ENCODE data around the gene FXR1.

The FXR1 gene

DNA sequence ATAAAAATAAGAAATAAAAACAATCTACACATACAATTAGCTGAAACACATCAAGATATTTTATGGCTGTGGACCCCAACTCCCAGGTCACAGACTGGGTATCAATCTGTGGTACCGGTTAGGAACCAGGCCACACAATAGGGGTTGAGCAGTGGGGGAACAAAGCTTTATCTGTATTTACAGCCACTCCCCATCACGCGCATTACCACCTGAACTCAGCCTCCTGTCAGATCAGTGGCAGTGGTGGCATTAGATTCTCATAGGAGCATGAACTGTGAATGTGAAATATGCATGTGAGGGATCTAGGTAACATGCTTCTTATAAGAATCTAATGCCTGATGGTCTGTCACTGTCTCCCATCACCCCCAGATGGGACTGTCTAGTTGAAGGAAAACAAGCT lies 94.8 kb downstream of the FXR1 start:
- DNase-seq (ENCODE audit: low read depth in 3 of 3) = no peak

GRCh38 chr3:181008796-181009195 lies 96.3 kb downstream of the FXR1 start:
- DNase-seq (ENCODE audit: low read depth in 3 of 3) = no peak

DNA sequence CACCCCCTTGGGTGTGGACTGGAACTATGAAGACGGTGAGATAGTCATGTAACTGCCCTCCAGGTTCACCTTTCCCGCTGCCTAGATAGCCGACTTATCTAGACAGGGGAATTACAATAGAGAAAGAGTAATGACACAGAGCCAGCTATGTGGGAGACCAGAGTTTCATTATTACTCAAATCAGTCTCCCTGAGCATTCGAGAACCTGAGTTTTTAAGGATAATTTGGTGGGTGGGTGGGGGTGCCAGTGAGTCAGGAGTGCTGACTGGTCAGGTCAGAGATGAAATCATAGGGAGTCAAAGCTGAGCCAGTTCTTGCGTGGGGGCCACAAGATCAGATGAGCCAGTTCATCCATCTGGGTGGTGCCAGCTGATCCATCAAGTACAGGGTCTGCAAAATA lies 96.8 kb downstream of the FXR1 start:
- peak in 2 of 3 donors; percentile 14 to 43 for DNase-seq (ENCODE audit: low read depth in 3 of 3)

DNA sequence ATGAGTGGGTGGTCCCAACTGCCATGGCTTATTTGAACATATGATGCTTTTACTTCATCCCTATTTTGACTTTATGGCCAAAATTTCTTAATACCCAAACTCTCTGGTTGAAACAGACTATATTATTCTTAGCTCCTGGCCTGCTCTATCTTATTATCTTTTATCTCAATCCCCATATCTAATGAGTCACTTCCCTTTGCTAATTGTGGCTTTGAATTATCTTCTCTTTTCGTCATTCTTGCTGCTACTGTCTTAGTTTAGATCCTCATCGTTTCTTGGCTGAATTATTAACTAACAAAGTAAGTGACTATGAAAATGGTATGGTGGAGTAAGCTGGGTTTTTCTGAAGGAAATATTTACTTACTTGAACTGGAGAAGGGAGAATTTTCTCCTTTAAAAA lies 105.2 kb downstream of the FXR1 start:
- DNase-seq (ENCODE audit: low read depth in 3 of 3) = no peak

GRCh38 chr3:181025204-181025603 lies 112.7 kb downstream of the FXR1 start:
- no peak for DNase-seq (ENCODE audit: low read depth in 3 of 3)

DNA sequence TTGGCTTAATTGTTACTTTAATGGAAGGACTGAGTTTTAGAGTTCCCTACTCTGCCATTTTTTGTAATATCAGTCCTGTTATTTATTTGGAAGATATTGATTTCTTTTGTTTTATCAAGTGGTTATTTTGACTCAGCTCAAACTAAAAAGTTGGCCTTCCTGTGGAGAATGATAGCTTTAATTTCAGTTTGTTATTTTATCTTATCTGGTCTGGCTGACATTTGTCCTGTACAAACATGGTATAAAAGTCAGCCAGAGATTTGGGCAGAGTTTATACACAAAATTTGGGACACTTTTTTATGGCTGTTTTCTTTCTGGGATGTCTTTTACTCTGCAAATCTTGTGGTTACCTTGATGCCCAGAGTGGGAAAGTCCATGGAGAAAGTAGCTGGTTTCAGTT lies 118.5 kb downstream of the FXR1 start:
- DNase-seq (ENCODE audit: low read depth in 3 of 3) = no peak

Measured in stimulated activated CD4-positive, alpha-beta T cell treated with anti-CD3 and anti-CD28 coated beads, TNF-alpha, amount 100 ng/mL, for 48 hours (primary cell).